ENCODE results near the gene ADTRP.

Gene ADTRP

GRCh38 chr6:11778648-11779328 lies at the start of gene ADTRP:
Gene ADTRP (minus strand): TSS chr6:11778803. CDS start chr6:11778759, 44 bp downstream.
- no peak for DNase-seq (ENCODE audit: low read depth)

- no peak for DNase-seq (ENCODE audit: low read depth)
Observed at GRCh38 chr6:11826779-11827178, 48.2 kb upstream of the ADTRP start.

GRCh38 chr6:11824986-11825385 lies 46.4 kb upstream of the ADTRP start:
- no peak for DNase-seq (ENCODE audit: low read depth)

- DNase-seq (ENCODE audit: low read depth), result no peak
Observed at GRCh38 chr6:11822346-11822745, 43.7 kb upstream of the ADTRP start.

GRCh38 chr6:11821781-11822180 lies 43.2 kb upstream of the ADTRP start:
- DNase-seq (ENCODE audit: low read depth), result no peak

- DNase-seq (ENCODE audit: low read depth), result no peak
Observed at GRCh38 chr6:11820821-11821220, 42.2 kb upstream of the ADTRP start.

GRCh38 chr6:11819486-11819885 lies 40.9 kb upstream of the ADTRP start:
- no peak for DNase-seq (ENCODE audit: low read depth)

GRCh38 chr6:11815231-11815630 lies 36.6 kb upstream of the ADTRP start:
- DNase-seq (ENCODE audit: low read depth), result no peak

GRCh38 chr6:11814819-11815218 lies 36.2 kb upstream of the ADTRP start:
- no peak for DNase-seq (ENCODE audit: low read depth)

- DNase-seq (ENCODE audit: low read depth), result no peak
Observed at GRCh38 chr6:11814106-11814505, 35.5 kb upstream of the ADTRP start.

- DNase-seq (ENCODE audit: low read depth), result no peak
Observed at GRCh38 chr6:11813606-11814005, 35.0 kb upstream of the ADTRP start.

- no peak for DNase-seq (ENCODE audit: low read depth)
Observed at GRCh38 chr6:11812951-11813350, 34.3 kb upstream of the ADTRP start.

GRCh38 chr6:11812439-11812838 lies 33.8 kb upstream of the ADTRP start:
- DNase-seq (ENCODE audit: low read depth), result no peak

GRCh38 chr6:11811644-11812264 lies 33.2 kb upstream of the ADTRP start:
- DNase-seq (ENCODE audit: low read depth), result no peak

GRCh38 chr6:11810854-11811643 lies 32.4 kb upstream of the ADTRP start:
- no peak for DNase-seq (ENCODE audit: low read depth)

GRCh38 chr6:11810039-11810541 lies 31.5 kb upstream of the ADTRP start:
- no peak for DNase-seq (ENCODE audit: low read depth)

- no peak for DNase-seq (ENCODE audit: low read depth)
Observed at GRCh38 chr6:11808054-11808453, 29.5 kb upstream of the ADTRP start.

- DNase-seq (ENCODE audit: low read depth), result no peak
Observed at GRCh38 chr6:11806561-11807317, 28.1 kb upstream of the ADTRP start.

GRCh38 chr6:11805259-11806053 lies 26.9 kb upstream of the ADTRP start:
- no peak for DNase-seq (ENCODE audit: low read depth)

GRCh38 chr6:11804701-11805100 lies 26.1 kb upstream of the ADTRP start:
- no peak for DNase-seq (ENCODE audit: low read depth)

- DNase-seq (ENCODE audit: low read depth), result no peak
Observed at GRCh38 chr6:11804135-11804534, 25.5 kb upstream of the ADTRP start.
